HFFc6 (cell line): ENCODE measurements around the gene FASTKD2. TPM values are rescaled to one million over a fixed set of nuclear protein-coding genes. Genes with fewer than 3 reads are reported as not detected.

ENCODE experiments used
- DNase-seq: peaks from one replicate; pipeline ENCODE4 v3.0.0-alpha.2; 2018
- H3K27ac Mint-ChIP-seq: 2 replicates; pipeline ENCODE4 v1.8.0; 2020; ENCODE audit warnings: mild to moderate bottlenecking, mixed read lengths
- H3K27me3 Mint-ChIP-seq: 2 replicates; pipeline ENCODE4 v1.8.0; 2021; ENCODE audit warnings: mild to moderate bottlenecking, moderate library complexity, mixed read lengths; ENCODE audit not compliant: insufficient read depth
- H3K36me3 Mint-ChIP-seq: 2 replicates; pipeline ENCODE4 v1.8.0; 2021; ENCODE audit warnings: low read depth, mixed read lengths
- H3K4me1 Mint-ChIP-seq: 2 replicates; pipeline ENCODE4 v1.8.0; 2020; ENCODE audit warnings: low read depth, mixed read lengths
- H3K4me3 Mint-ChIP-seq: 2 replicates; pipeline ENCODE4 v1.8.0; 2020; ENCODE audit warnings: mild to moderate bottlenecking, moderate library complexity, mixed read lengths
- H3K9me3 Mint-ChIP-seq: 2 replicates; pipeline ENCODE4 v1.8.0; 2020; ENCODE audit warnings: mild to moderate bottlenecking, mixed read lengths
- CTCF ChIP-seq: fragments of 200-600 bp; sonication (generic); IDR thresholded peaks from 2 replicates; pipeline ENCODE4 v1.5.0; 2021; ENCODE audit warnings: antibody characterized with exemption, mild to moderate bottlenecking
- microRNA-seq: library from miRNA; unstranded; fragments of <30 nt; microRNA quantifications from one replicate; pipeline ENCODE4, GENCODE V29; 2019
- total RNA-seq, 6 experiments: library from RNA; stranded (reverse); fragmentation: NEBNext Ultra II Directional; extraction: Animal tissue kit (Norgen Biotek cat#: 25700); gene quantifications; 2 replicates in 1 of 6; 3 replicates in 5 of 6; pipeline ENCODE4 v1.2.3, GENCODE V29; 2021

The FASTKD2 gene
- total RNA-seq, 6 experiments from 2014 or later = 20.3 to 27.2 (median 25.4) TPM

DNA sequence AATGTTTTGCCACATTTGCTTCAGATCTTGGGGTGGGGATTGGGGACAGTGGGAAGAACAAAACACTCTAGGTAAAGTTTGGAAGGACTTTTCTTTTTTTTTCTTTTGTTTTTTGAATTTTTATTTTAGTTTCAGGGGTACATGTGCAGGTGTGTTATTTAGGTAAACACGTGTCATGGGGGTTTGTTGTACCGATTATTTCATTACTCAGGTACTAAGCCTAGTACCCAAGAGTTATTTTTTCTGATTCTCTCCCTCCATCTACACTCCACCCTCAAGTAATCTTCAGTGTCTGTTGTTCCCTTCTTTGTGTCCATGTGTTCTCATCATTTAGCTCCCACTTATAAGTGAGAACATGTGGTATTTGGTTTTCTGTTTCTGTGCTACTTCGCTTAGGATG is 73.3 kb downstream of the FASTKD2 start:
- Mint-ChIP-seq H3K27me3 (no peaks in the 10 kb centered on the region), H3K36me3 (no peaks in the 10 kb centered on the region), H3K27ac (no peak overlapping the region), H3K4me3 (no peak overlapping the region), H3K4me1 (no peaks in the 10 kb centered on the region), H3K9me3 (no peaks in the 10 kb centered on the region; the same call in 1 of the 2 replicates)
- no peak for TF ChIP-seq CTCF
- DNase-seq = no peak

DNA sequence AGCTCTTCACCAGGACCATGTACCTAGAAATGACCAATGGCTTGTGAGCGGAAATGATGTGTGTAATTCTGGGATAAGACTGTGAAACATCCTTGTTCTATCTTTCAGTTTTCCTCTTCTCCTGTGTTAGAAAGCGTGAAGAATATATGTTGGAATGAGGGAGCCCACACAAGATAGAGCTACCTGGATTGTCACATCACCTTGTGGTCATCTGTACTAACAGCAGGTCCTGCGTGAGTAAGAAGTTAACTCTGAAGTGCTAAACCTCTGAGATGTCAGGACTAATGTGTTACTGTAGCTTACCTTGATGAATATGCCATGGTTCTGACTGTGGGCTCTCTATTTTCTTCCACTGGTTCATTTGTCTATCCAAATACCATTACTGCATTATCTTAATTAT is 75.6 kb downstream of the FASTKD2 start:
- no peak for DNase-seq
- TF ChIP-seq CTCF = no peak
- Mint-ChIP-seq H3K27ac (no peak overlapping the region), H3K9me3 (no peaks in the 10 kb centered on the region), H3K36me3 (no peaks in the 10 kb centered on the region), H3K4me1 (no peaks in the 10 kb centered on the region), H3K27me3 (no peaks in the 10 kb centered on the region), H3K4me3 (no peak overlapping the region)

Small RNA genes within 50 kb of the gene (microRNA-seq; reads per million reads assigned to microRNA genes)
- gene MIR3130-1 = not detected
- not detected for gene MIR3130-2

Other genes starting within 250 kb of the FASTKD2 start
- gene FAM237A, start 123.1 kb upstream of the FASTKD2 start, total RNA-seq = not detected
- gene DYTN, start 47.2 kb upstream of the FASTKD2 start, total RNA-seq = not detected
- under 1 TPM in 5 of 6 experiments, not detected in 1; 0.07 to 0.68 (median 0.46) TPM for gene MDH1B, start 278 bp upstream of the FASTKD2 start, total RNA-seq
- not detected for gene CPO, start 173.9 kb downstream of the FASTKD2 start, total RNA-seq